Left colon (tissue), 2 donors: ENCODE results near the gene MOB1B. TPM values are rescaled to one million over a fixed set of nuclear protein-coding genes. Genes with fewer than 3 reads are reported as not detected.
A peak's percentile ranks its signal among the peaks of the same experiment; 100 is the strongest.
"Not testable (repeated sequence)": the region's sequence is repeated elsewhere in the genome, so short reads cannot be mapped to it uniquely, and the experiment has no call there.

Source experiments
- ATAC-seq: fragments of 200-7000 bp; cut with Tn5 transposase; one replicate; pipeline ENCODE4 v1.9.1; 2020; ENCODE audit warnings: mild to moderate bottlenecking, moderate library complexity
- DNase-seq, 2 donors: peaks; one replicate each; pipeline ENCODE4 v3.0.0-alpha.2; 2020
- intact Hi-C, 2 donors: fragments of 100-400 bp; cut with DNase I in 1 of 2; cut with micrococcal nuclease in 1 of 2; formaldehyde crosslinking; loops; one replicate each; pipeline versions ENCODE4 v1.11.2 to v1.14.0; 2022; cut with DNase I, micrococcal nuclease
- long read RNA-seq: library from polyadenylated mRNA; unstranded; transcript quantifications from one replicate; pipeline ENCODE4 v2.0.0, GENCODE V29; 2021
- total RNA-seq, 2 donors: library from RNA; stranded (reverse); fragmentation: NEBNext Ultra II Directional; extraction: Animal tissue kit (Norgen Biotek cat#: 25700); gene quantifications; one replicate each; pipeline ENCODE4 v1.2.1, GENCODE V29; 2021
- donor health status: DM: no; HTN: no; CAD: no.
- donor health status: DM: yes; HTN: yes; CAD: no.

MOB1B gene
- 10 to 100 TPM; 14.7 to 15.8 TPM for total RNA-seq
- long read RNA-seq, partial matches to known transcripts, result 0 of 4 reads
- long read RNA-seq, other reads (novel, unspliced or antisense), result 4 of 4 reads

DNA sequence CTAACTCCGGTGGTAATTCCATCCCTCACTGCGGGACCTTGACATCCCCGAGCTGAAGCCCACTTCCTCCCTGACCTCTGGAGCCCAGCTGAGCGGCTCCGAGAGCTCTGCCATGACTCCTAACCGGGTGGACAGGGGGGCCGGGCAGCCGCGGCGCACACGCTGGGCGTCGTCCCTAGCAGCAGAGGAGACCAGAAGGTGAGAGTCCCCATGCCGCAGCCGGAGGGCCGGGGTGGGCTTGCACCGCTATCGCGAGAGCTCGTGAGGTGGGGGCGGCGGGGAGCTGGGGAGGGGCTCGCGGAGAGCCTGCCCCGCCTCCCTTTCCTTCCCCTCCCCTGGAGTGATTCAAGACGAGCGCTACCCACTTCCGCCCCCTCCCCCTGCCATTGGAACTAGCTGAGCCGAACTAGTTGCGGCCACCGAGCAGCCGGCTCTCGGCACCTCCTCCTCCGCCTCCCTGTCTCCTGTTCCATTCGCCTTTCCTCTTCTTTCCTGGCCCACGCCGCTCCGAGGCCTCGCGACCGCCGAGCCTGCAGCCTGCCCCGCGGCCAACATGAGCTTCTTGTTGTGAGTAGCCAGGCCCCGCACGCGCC lies at the start of gene MOB1B:
Gene MOB1B (plus strand): TSS at position 386 of the 593 bp plus-strand sequence. CDS start 168 bp downstream, at position 554.
- ATAC-seq (peak; percentile 95), DNase-seq (peak; percentile 88 to 89)
- intact Hi-C loops, result loop anchor here in 1 of 2 donors (10.0 kb wide), 1 partner anchor 93 kb away; the partner anchor contains the start of gene DCK

DNA sequence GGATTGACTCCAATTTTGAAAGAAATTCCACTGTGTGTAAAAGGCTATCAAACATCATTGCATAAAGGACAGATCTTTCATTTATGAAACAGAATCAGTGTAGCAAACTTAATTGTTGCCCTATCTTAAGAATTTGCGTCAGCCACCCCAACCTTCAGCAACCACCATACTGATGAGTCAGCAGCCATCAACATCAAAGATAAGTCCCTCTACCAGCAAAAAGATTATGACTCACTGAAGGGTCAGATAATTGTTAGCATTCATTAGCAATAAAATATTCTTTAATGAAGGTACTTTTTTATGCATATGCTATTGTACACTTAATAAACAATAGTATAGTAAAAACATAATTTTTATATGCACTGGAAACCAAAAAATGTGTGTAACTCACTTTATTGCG lies 46.7 kb upstream of the MOB1B start:
- intact Hi-C loops, result no loop called here
- ATAC-seq, result no peak
- DNase-seq, result no peak

DNA sequence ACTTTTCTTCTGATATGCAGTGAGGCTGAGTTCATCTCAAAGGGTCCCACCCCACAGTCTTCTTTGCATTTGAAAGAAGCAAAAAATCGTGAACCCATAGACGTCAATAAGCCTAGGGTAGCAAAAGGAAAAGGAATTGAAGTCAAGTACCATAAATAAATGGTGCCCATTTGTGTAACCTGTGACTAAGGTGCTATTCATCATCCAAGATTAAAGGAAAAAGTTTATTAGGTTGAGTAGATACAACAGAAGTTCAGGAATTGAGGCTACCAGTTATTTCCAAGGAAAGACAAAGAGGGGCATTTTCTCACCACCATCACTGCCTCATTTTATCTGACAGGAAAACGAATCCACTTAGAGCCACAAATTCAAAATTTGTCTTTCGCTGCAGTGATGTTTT lies 43.7 kb upstream of the MOB1B start:
- DNase-seq, result no peak
- intact Hi-C loops, result no loop called here
- no peak for ATAC-seq

DNA sequence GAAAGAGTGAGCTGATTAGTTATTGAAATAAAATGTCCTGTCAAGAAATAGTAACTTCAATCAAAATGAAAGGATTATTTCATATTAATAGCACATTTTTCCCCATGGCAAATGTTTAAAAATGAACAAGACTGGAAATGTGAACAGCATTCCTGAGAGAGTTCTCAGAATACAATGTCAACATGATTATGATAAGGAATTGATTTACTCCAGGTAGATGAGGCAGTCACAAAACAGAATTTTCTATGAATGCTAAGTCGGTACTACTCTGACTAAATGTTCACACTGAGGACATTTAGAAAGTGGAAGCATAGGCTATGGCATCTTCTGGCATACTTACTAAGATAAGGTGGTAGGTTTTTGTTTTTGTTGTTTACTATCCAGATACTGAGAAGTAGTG lies 43.1 kb upstream of the MOB1B start:
- intact Hi-C loops, result no loop called here
- no peak for DNase-seq
- ATAC-seq, result no peak

DNA sequence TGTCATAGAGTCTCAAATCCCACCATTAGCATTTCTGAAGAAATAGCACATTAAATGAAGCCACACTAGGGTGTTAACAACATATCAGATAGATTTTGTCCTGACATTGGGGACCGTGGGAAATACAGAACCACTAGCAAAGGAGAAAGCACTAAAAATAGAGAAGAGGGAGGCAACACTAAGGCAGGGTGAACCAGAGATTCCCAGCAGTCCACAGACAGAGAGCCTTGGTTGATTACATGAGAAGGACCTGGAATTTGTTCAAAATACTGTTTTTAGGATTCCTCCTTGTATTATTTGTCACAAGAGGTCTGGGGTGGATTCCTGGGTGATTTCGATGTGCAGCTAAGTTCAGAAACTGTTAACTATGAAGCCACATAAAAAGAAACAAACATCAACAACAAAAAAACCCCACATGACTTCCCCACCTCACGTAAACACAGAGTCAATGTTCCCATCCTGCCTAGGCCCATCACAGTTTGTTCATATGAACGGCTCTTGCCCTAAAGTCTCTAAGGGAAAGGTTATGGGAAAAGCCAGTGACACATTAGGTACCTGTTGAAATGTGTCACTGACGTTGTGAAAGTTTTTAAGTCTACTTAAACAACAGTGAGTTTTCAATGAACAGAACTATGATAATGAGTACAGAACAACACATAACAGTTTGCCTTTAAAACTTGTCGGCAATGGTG lies 38.9 kb upstream of the MOB1B start:
- DNase-seq, result no peak
- ATAC-seq, result no peak
- intact Hi-C loops, result no loop called here

DNA sequence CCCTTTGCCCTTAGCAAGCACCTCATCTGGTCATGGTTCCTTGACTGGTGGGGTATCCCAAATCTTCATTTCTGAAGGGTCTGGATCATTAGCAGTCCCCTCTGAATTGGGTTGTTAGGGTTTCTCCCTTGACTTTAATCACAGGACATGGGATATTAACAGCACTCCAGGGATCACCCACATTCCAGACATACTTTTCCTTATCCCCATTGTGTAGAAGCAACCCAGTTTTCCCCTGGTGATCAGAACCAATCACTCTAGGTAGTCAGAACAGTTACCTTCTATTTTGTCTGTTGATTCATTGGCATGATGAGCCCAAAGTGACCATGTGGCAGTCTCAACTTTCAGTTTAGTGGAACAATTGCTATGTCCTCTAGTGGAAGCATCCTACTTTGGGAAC lies 33.4 kb upstream of the MOB1B start:
- no peak for DNase-seq
- intact Hi-C loops, result no loop called here
- ATAC-seq, result no peak

DNA sequence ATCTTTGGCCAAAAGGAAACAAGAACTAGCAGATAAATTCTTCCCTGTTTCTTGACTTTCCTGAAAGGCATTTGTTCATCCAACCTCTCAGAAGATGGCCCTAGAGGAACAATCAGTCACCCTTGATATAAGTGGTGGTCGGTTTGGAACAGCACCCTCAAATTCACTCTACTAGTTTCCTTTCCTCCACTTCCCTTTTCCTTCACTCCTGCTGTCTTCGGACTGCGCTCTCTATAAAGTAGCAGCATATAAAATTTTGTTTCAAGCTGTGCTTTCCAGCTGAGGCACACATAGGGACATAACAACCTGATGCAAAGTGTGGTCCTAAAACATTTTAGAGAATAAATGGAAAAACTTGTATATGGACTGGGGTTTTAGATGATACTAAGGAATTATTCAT lies 29.0 kb upstream of the MOB1B start:
- ATAC-seq (no peak), DNase-seq (no peak)
- intact Hi-C loops, result no loop called here

DNA sequence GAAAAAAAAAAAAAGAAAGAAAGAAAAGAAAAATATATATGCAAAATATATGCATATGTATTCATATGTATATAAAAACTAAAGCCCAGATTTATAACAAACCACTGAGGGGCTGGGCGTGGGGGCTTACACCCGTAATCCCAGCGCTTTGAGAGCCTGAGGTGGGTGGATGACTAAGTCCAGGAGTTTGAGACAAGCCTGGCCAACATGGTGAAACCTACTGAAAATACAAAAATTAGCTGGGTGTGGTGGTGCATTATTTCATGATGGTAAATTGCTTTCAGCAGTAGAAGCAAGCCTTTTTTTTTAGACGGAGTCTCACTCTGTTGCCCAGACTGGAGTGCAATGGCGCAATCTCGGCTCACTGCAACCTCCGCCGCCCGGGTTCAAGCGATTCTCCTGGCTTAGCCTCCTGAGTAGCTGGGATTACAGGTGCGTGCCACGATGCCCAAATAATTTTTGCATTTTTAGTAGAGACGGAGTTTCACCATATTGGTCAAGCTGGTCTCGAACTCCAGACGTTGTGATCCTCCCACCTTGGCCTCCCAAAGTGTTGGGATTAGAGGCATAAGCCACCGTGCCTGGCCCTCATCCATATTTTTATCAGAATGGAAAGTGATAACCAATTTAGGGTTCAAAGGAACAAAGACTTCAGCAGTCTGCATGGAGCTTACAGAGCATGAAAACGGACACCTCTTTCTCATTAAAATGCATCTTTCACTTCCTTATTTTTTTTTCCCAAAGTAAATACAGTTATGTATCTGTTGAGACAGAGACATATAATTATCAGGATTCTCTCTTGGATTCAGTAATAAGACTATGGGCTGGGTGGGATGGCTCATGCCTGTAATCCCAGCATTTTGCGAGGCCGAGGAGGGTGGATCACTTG lies 27.7 kb upstream of the MOB1B start:
- ATAC-seq (no peak), DNase-seq (no peak)
- intact Hi-C loops, result no loop called here

DNA sequence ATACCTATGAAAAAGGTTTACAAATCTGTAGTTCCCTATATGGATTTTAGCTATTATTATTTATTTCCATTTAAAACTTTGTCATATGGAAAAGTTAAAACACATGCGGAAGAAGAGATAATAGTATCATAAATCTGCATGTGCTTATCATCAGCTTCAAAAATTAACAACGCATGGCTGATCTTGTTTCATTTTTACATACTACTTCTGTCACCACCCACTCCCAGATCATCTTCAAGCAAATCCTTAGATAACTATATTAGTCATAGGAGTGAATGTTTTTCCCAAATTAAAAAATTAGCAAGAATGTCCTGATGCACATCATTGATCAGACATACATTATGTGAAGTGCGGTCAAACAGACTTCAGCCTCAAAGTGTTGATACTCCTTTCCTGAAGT lies 24.6 kb upstream of the MOB1B start:
- no peak for DNase-seq
- intact Hi-C loops, result no loop called here
- no peak for ATAC-seq

DNA sequence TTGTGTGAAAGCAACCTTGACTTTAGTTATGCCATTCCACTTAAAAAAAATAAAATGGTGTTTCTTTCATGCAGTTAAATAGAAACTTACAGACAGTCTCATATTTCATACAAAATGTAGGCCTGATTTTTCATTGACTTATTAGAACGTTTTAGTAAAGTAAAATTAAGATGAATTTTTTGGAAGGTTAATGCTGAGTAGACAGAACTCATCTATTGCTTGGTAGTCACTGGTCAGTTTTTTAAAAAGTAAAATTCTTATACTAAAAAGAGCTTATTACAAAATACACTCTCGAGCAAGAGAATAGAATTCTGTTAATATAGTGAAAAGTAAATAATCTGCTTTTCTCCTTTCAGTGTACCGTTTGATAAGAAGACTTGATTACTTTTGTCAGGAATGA lies 21.4 kb upstream of the MOB1B start:
- intact Hi-C loops, result no loop called here
- no peak for DNase-seq
- ATAC-seq, result no peak

DNA sequence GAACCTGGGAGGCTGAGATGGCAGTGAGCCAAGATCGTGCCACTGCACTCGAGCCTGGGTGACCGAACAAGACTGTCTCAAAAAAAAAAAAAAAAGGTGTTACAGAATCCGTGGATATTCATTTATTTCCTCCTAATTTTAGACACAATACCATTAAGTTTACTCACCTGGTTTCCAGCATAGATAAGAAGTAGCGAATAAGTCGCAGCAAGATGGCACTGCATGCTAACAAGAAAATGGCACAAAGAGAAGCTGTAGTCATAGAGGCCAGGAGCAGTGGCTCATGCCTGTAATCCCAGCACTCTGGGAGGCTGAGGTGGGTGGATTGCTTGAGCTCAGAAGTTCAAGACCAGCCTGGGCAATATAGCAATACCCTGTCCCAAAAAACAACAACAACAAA lies 17.0 kb upstream of the MOB1B start:
- no peak for ATAC-seq
- no peak for DNase-seq
- intact Hi-C loops, result no loop called here

DNA sequence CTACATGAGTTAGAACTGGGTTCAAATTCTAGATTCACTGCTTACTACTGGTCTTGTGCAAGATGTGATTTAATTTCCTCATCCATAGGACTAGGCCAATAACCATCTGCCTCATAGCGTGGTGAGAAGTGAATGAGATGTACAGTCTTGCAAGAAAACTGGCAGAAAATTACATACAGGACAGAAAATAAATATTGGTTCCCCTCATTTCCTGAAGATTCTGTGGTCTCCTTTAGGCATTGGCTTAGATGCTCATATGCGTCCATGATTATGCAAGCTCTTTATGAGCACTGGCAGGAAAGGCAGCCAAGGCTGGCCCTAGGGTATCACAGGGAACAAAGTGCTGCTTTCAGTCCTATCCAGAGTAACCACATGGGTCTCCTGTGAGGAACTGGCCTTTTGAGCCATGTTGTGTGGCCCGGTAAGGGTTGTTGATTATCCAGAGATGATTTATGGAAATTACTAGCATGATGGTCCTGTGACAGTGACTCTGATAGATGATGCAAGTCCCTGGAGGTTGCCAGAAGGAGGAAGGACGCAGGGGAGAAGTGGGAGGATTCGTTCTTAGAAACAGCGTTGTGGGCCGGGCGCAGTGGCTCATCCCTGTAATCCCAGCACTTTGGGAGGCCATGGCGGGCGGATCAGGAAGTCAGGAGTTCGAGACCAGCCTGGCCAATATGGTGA lies 9.9 kb upstream of the MOB1B start:
- intact Hi-C loops, result no loop called here
- DNase-seq (peak; percentile 6 to 23), ATAC-seq (no peak)

DNA sequence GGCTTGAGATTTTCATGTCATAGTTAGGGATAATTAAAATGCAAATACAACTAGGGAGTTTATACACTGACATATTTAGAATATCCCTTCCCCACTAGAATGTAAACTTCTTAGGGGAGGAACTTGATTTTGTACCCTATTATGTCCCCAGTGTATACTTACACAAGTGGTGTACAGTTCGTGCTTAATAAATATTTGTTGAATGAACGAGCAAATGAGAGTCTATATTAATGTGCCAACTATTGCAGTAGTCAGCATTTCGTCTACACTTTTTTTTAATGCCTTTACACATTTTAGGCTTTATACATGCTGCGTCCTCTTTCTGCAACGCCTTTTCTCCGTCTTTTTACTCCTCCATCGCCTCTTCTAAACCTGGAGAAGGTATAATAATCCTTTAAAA lies 8.4 kb upstream of the MOB1B start:
- no peak for ATAC-seq
- intact Hi-C loops, result no loop called here

DNA sequence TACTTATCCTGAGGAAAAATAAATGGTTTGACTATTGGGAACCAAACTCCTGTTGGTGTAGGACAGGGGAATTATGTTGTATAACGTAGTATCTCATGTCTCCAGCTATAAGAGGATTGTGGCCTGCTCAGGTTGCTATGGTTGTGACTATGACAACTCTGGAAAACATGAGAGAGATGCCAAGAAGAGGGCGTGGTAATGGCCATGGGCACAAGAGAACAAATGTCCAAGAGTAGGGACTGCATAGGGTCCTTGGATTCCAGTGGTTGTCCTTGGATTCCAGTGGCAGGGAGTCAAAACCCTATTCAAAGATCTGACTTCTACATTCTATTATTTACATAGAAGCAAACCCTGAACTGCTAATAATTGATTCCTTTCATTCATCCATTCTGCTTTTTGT lies 6.8 kb upstream of the MOB1B start:
- intact Hi-C loops, result no loop called here
- ATAC-seq (no peak), DNase-seq (no peak)

More for the DNA sequence above, 8.4 kb upstream of the MOB1B start:
- no peak for DNase-seq

DNA sequence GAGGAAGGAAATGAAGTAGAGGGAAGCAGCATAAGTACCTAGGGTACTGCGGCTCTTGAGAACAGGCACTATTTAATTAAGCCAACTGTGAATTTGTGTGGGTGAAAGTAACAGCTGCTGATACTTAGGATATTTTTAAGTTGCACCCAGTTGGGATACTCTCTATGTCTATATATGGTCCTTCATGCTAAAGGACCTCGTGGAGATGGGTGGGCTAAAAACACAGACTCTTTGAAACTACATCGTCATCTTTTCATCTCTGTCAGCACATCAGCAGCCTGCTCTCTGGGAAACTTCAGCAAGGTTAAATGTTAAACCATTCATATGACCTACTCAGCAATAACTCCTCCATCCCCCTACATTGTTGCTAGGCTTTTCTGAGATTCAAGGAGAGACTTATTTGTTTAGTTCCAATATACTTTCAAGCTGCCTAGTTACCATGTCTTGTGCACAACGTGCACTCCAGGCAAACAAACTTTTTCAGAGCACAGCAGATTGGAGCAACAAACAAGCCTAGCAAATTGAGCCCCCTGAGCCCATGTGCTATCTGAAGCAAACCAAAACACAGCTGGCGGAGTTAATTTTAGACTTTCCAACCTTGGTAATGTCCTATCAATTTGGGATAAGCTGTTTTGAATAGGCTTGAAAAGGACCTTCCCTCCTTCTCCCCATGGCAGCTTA lies 6.2 kb upstream of the MOB1B start:
- no peak for DNase-seq
- peak; percentile 21 for ATAC-seq
- intact Hi-C loops, result no loop called here

DNA sequence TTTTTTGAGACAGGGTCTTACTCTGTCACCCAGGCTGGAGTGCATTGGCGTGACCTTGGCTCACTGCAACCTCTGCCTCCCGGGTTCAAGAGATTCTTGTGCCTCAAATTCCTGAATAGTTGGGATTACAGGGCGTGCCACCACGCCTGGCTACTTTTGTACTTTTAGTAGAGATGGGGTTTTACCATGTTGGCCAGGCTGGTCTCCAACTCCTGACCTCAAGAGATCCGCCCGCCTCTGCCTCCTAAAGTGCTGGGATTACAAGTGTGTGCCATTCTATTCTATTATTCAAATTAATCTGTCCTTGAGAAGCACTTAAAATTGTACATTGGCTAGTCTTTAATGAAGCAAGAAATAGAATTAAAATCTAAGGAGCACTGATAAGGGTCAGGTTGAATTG lies 3.6 kb upstream of the MOB1B start:
- intact Hi-C loops, ATAC-seq, DNase-seq: not testable (repeated sequence)

DNA sequence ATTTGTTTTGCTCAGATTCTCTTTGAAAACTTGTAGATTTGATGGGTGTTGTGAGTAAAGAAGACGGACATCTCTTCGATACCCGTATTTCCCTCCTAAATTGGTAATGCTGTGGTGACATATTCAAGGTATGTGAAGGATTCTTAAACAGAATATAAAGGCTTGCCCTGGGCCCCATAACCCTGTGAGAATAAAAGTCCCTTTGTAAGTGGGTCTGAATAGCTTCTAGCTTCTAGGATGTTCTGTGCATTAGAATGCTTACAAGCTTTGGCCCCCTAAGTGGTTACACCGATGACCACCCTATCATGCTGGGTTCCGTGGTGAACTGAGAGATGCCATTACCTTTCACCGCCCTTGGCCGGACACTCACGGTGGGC lies 574 bp upstream of the MOB1B start:
- ATAC-seq (no peak), DNase-seq (no peak)
- intact Hi-C loops, result loop anchor here in 1 of 2 donors (10.0 kb wide), 1 partner anchor 93 kb away; the partner anchor contains the start of gene DCK

DNA sequence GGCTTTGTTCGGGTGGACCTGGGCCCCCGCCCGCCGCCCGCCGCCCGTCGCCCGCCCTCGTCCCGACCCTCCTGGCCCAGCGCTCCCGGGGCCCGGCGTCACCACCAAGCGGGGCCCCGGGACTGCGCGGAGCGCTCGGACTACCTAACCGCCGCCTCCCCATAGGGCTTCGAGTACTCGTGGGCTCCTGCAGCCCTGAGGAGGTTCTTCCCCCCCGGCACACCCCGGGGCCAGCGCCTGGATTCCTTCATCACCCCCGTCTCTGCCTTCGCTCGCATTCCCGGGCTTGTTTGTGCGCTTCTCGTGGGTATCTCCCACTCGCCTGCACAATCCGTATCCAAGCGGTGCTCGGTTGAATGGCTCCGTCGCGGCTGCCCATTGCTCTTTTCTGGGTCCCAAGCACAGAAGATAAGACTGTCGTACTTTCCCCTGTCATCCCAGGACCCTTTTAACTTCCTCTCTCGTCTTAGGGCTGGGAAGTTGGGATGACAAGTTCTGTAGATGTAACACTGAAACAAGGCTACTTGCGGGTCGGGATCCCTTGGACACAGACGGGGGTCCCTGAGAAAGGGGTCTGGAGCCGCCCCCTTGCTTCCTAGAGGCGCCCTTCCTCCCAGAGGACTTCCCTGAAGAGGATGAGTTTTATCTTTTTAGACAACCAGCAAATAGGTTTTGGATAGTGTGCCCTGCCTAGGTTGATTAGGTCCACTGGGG lies 565 bp downstream of the MOB1B start:
- intact Hi-C loops, result loop anchor here in 1 of 2 donors (10.0 kb wide), 1 partner anchor 92 kb away; the partner anchor contains the start of gene DCK
- DNase-seq (peak in 1 of 2 donors; percentile 26), ATAC-seq (peak; percentile 71)
